COLO668 (cell line): ENCODE results near the gene ELK4.

Source experiments
- DNase-seq: peaks from one replicate; lab custom pipeline; 2025; ENCODE audit not compliant: unreplicated experiment; lab: John Stamatoyannopoulos, UW

The ELK4 gene

DNA sequence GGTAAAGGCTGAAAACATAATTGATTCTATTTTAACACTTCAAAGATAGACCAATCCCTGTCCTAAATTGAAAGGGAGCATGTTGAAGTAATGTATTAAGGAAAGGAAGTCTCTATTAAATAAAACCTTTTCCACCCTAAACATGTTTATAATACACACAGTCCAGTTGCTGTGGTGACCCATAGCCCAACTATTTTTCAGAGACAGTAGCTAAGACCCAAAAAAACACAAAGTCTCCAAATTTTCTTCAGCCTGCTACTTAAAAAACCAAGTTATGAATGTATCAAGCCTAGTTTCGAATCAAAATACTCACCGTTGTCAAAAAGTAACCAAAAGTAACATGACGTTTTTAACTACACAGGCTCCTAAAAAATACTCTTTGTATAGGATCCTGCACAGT, 1.6 kb downstream of the ELK4 start:
- no peak for DNase-seq

GRCh38 chr1:205629751-205630150, 2.1 kb downstream of the ELK4 start:
- no peak for DNase-seq

GRCh38 chr1:205627956-205628355, 3.9 kb downstream of the ELK4 start:
- DNase-seq = no peak

GRCh38 chr1:205626216-205626615, 5.6 kb downstream of the ELK4 start:
- no peak for DNase-seq

DNA sequence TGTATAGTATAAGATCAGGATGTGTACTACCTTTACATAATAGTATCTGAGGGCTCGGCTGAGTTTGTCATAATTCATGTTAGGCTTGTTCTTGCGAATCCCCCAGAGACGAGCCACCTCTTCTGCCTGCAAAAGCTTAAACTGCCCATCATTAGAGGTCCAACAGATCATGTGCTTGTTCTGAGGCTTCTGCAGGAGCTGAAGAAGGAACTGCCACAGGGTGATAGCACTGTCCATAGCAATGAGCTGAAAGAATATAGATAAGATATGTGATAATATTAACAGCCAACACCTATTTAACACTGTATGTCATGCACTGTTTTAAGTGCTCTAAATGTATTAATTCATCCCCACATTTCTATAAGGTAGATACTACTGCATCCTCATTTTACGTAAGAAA, 8.2 kb downstream of the ELK4 start:
- DNase-seq = no peak

GRCh38 chr1:205620269-205620668, 11.5 kb downstream of the ELK4 start:
- no peak for DNase-seq

GRCh38 chr1:205619376-205619775, 12.4 kb downstream of the ELK4 start:
- no peak for DNase-seq

GRCh38 chr1:205616563-205617293, 15.1 kb downstream of the ELK4 start:
- no peak for DNase-seq

GRCh38 chr1:205615789-205616188, 16.0 kb downstream of the ELK4 start:
- DNase-seq = no peak

GRCh38 chr1:205613854-205614412, 17.9 kb downstream of the ELK4 start:
- DNase-seq = no peak

DNA sequence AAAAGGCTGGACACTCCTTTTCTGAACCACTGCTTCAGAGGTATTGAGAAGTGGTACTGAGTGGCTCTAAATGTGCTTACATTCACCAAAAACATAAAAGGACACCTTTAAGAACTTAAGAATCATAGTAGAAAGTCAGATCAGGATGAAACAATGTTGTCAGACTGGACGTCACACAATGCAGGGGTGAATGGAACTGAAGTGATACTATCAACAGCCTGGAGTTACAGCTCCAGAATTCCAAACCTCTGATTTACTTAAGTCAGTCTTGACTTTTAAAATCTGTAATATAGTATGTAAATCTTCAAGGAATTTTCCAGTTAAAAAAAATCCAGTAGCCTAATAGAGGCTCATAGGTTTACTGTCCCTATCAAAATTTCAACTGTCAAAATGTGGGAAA, 19.3 kb downstream of the ELK4 start:
- no peak for DNase-seq

DNA sequence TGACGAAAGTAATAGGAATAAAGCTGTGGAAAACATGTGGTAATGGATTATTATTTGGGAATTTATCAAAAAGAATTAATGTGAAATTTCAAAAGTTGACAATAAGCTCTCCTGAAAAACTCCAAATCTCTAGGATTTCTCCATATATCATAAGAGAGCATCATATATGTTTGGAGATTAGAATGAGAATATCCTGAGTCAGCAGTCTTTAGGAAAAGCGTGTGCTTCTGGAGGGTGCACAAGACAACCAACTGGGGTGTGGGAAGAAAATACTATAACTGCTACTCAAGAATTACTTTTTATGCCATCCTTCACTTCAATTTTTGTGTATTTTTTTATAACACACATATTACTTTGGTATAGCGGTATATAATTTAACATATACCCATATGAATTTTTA, 19.7 kb downstream of the ELK4 start:
- no peak for DNase-seq

- DNase-seq = no peak
Observed at GRCh38 chr1:205610901-205611466, 20.8 kb downstream of the ELK4 start.

GRCh38 chr1:205610036-205610435, 21.8 kb downstream of the ELK4 start:
- DNase-seq = no peak

- DNase-seq = no peak
Observed at GRCh38 chr1:205604825-205605505, 26.8 kb downstream of the ELK4 start.

DNA sequence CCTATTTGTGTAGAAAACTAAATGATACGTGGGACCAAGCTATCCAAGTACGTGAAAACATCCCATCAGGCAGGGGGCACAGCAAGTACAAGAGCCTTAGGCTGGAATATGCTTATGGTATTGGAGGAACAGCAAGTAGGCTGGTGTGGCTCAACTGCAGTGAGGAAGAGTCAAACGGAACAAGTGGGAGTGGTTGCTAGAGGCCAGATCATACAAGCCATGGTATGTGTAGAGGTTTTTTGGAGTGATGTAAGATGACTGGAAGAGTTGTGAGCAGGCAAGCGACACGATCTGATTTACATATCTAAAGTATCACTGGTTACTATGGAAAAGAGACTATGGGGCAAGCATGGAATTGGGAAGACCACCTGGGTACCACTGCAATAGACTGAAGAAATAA, 27.8 kb downstream of the ELK4 start:
- DNase-seq = no peak

DNA sequence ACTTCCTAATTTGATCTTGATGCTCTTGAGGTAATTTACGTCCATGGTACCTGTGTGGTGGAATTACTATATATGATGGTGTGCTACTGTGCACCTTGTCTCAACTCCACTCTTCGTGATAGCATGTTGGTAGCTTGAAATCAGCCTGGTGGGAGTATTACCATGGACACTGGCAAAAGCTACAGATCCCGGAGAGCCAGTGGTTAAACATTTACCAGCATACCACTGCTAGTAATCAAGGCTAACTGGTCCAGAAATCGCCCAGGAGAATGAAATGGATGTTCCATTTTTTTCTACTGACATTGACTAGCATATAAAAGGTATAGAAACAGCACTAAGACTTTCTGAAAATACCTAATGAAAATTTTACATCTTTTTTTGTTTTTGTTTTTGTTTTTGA, 30.6 kb downstream of the ELK4 start:
- DNase-seq = no peak

GRCh38 chr1:205600085-205600484, 31.7 kb downstream of the ELK4 start:
- DNase-seq = no peak

DNA sequence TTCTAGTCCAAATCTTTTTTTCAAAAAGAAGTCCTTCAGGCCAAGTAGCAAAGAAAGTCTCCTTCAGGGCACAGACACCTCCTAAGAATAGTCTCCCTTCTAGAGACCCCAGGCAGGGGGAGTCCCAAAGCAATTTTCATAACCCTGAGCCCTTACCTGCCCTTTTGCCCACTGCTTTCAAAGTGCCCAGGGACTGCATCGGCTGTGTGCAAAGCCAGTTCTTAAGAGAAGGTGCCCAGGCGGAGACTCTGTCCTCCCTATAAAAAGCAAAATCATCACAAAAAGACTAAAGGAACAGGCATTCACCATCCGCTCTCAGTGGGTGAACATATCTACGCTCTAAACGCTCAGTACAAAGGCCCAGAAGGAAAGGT, 32.2 kb downstream of the ELK4 start:
- no peak for DNase-seq

DNA sequence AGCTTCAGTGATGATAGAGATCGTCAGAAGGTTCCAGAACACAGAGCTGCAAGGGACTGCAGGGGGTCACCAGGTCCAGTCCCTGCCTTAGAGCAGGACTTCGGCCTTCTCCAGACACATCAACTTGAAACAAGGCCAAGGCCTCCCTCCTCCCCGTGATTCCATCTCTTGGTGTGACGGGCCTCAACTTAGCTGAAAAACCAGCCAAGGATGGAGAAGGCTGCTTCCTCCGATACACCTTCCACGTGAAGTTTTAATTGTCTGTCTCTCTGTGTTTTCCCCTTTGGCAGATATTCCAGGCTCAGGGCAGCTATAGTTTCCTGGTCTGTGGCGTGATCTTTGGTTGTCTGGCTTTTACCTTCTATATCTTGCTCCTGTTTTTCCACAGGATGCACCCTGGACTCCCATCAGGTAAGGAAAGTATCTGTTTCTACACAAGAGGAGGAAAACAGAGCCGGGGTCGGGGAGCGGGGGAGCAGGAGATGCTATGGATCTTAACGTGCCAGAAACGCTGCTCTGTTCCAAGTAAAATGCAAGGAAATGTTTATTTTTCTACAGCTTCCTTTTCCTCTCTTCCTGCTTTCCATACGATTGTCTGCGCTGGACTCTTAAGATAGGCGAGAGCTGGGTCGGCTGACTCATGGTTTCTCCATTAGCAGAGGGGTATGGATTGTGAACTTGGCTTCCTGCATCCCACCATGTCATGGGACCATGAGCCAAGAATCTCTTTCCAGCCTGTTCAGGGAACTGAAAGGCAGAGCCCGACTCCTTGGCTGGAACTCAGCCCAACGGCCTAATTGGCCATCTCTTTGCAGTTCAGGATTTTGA, 32.8 kb downstream of the ELK4 start:
- DNase-seq = no peak

DNA sequence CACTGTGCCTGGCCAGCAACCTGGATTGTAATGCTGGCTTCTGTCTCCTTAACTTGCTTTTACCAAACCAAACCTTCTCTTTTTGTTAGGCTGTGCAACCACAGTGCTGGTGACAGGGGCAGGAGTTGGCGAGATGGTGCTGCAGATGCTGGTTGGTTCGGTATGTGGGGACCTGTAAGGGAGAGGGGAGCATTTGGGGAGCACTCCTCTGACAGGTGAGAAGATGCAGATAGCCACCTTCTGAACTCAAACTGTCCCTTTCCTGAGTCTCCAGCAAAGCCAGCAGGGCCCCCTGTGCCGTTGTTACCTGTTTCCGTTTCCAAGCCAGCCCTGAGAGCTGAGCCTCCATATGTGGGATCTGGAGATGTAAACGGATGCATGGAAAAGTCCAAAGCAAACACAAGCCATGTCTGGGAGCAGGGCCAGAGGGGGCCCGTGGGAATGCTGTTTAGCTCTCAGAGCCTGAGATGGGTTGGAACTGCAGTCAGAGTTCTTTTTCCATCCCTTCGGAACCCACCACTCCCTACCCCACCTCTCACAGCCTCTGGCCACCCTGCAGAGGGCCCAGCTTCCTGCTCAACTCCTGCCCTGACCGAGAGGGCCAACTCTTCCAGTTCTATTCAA, 34.0 kb downstream of the ELK4 start:
- DNase-seq = no peak
